T-helper 17 cell (primary cell): ENCODE data around the gene FAM163B. TPM values are rescaled to one million over a fixed set of nuclear protein-coding genes. Genes with fewer than 3 reads are reported as not detected.

ENCODE experiments used
- ATAC-seq: fragments of 150-1000 bp; cut with Tn5 transposase; 2 replicates; pipeline ENCODE4 v1.10.0; 2021; ENCODE audit warnings: mild to moderate bottlenecking, moderate library complexity
- DNase-seq, 3 donors: peaks; one replicate each; pipeline versions ENCODE4 v3.0.0 to v3.0.0-alpha.2; 2020 to 2021
- H3K9me3 ChIP-seq: one replicate; pipeline ENCODE4 v1.7.0; 2013; ENCODE audit warnings: low read length, mild to moderate bottlenecking; ENCODE audit not compliant: control insufficient read depth, poor library complexity, severe bottlenecking
- H3K27ac Mint-ChIP-seq: one replicate; pipeline ENCODE4 v1.8.0; 2022; ENCODE audit warnings: mild to moderate bottlenecking, moderate library complexity, mixed read lengths
- H3K27me3 Mint-ChIP-seq: one replicate; pipeline ENCODE4 v1.8.0; 2022; ENCODE audit warnings: mixed read lengths
- H3K36me3 Mint-ChIP-seq: one replicate; pipeline ENCODE4 v1.8.0; 2022; ENCODE audit warnings: low read depth, mixed read lengths
- H3K4me1 Mint-ChIP-seq: one replicate; pipeline ENCODE4 v1.8.0; 2022; ENCODE audit warnings: mild to moderate bottlenecking, mixed read lengths
- H3K4me3 Mint-ChIP-seq: one replicate; pipeline ENCODE4 v1.8.0; 2022; ENCODE audit warnings: mild to moderate bottlenecking, moderate library complexity, mixed read lengths
- total RNA-seq, 4 donors: library from RNA in 2 of 4; stranded (reverse) in 2 of 4; gene quantifications; one replicate each; pipeline ENCODE4 v1.2.3 and lab custom pipeline; 2022 to 2026

Gene FAM163B
- total RNA-seq, 2 donors from 2014 or later, result not detected

DNA sequence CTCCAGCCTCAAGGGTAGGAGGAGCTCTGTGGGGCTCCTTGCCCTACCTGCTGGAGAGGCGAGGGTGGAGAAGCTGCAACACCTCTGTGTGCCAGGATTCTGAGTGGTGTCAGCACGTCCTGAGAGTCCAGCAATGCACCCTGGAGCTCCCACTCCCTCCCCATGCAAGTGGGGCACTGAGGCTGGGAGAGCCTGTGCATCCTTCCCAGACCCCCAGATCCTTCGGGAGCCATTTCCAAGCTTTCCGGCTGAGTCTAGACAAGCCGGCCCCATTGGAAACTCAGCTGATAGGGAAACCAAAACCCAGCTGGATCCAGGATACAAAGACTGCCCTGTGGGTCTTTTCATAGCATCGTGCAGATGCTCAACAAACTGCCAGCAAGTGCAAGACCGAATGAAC is 1.8 kb downstream of the FAM163B start:
- H3K27me3 Mint-ChIP-seq, result peaks cover 69% of the 10 kb centered on the region
- H3K27ac Mint-ChIP-seq, result no peak overlapping the region
- no peak overlapping the region for H3K4me3 Mint-ChIP-seq
- DNase-seq, result no peak
- no peak for ATAC-seq
- H3K36me3 Mint-ChIP-seq, result no peaks in the 10 kb centered on the region
- H3K9me3 ChIP-seq, result no peaks in the 10 kb centered on the region
- peaks cover 5% of the 10 kb centered on the region for H3K4me1 Mint-ChIP-seq

DNA sequence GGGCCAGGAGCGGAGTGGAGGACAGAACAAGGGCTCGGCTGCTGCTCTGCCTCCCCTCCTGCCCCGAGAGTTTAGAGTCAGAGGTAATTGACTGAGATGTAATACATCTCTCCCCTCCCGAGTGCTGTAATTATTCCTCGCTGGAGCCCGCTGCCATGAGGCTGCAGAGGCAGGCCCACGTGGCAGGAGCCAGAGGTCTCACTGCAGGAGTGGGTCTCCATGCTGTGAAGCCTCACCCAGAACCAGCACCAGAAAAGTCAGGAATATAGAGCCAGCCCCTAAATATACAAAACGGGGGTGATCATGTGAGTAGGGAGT is 2.5 kb downstream of the FAM163B start:
- Mint-ChIP-seq H3K27ac (no peak overlapping the region), H3K4me1 (peaks cover 5% of the 10 kb centered on the region), H3K4me3 (no peak overlapping the region), H3K27me3 (peaks cover 64% of the 10 kb centered on the region), H3K36me3 (no peaks in the 10 kb centered on the region)
- no peaks in the 10 kb centered on the region for H3K9me3 ChIP-seq
- ATAC-seq (no peak), DNase-seq (no peak)

DNA sequence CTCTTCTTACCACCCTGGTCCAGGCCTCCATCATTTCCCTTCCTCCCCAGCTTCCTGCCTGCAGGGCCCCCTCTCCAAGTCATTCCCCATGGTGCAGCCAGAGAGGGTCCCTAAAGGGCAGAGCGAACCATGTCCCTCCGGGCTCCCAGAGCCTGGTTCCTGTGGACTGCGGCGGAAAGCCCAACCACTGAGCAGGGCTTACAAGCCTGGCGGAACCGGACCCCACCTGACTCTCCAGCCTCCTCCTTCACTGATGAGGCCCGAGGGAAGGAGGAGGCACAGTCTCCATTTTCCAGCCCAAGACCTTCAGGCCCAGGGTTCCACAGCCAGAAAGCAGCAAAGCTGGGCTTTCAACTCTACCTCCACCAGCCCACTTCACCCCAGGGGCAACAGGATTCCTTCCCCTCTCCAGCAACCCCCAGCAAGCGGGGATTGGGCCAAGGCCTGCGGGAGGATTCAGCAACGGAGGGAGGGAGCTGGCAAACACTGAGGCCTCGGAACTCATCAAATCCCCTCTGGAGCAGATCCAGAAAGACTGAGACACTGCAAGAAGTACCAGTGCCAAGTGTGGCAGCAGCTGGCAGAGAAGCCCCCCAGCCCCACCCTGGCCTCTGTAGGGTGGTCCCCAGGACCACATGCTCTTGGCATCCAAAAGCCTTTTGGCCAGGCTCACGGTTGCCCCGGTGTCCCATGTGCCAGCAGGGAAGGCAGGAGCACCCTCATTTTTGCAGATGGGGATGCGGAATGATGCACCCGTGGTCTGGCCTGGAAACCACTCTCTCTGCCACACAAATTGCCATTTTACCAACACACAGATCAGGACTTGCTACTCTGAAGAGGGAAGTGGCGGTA is 3.1 kb downstream of the FAM163B start:
- no peak for ATAC-seq
- no peaks in the 10 kb centered on the region for H3K36me3 Mint-ChIP-seq
- DNase-seq, result no peak
- peaks cover 58% of the 10 kb centered on the region for H3K27me3 Mint-ChIP-seq
- no peaks in the 10 kb centered on the region for H3K9me3 ChIP-seq
- no peak overlapping the region for H3K4me3 Mint-ChIP-seq
- peaks cover 5% of the 10 kb centered on the region for H3K4me1 Mint-ChIP-seq
- H3K27ac Mint-ChIP-seq, result no peak overlapping the region

DNA sequence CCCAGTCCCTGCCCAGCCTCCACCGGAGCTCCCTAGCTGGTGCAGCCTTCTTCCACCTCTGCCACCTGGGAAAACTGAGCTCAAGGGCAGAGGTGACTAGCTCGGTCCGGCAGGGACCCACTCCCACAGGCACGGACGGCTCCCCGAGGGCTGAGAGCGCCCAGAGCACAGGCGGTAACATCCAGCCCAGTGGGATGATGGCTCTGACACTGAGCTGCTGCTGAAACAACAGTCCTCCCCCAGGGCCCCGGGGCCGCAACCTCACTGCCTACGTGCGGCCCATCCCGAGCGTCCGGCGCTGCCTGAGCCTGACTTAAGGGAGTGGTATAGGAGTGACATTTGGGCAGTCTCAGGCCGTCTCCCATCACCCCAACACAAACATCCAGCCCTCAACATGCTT is 3.7 kb downstream of the FAM163B start:
- Mint-ChIP-seq H3K27me3 (peaks cover 52% of the 10 kb centered on the region), H3K27ac (no peak overlapping the region), H3K36me3 (no peaks in the 10 kb centered on the region), H3K4me1 (peaks cover 5% of the 10 kb centered on the region), H3K4me3 (no peak overlapping the region)
- ATAC-seq (no peak), DNase-seq (no peak)
- no peaks in the 10 kb centered on the region for H3K9me3 ChIP-seq

DNA sequence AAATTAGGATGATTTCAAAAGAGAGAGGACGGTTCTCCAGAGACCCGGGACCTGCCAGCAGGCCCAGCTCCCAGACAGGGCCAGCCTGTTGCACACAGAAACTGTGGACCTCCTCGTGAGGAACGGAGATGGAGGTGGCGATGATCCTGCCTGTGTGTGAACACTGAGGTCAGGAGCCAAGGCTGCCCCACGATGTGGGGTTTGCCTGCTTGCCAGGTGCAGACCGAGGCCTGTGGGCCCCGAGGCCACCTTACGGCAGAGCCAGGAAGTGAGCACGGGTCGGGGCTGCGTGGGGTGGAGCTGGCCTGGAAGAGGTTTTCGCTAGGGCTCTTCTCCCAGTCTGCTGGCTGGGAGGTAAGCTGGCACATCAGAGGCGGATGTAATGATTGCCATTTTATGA is 4.3 kb downstream of the FAM163B start:
- DNase-seq (no peak), ATAC-seq (no peak)
- Mint-ChIP-seq H3K27me3 (peaks cover 46% of the 10 kb centered on the region), H3K4me1 (peaks cover 5% of the 10 kb centered on the region), H3K27ac (no peak overlapping the region), H3K36me3 (no peaks in the 10 kb centered on the region), H3K4me3 (no peak overlapping the region)
- no peaks in the 10 kb centered on the region for H3K9me3 ChIP-seq

DNA sequence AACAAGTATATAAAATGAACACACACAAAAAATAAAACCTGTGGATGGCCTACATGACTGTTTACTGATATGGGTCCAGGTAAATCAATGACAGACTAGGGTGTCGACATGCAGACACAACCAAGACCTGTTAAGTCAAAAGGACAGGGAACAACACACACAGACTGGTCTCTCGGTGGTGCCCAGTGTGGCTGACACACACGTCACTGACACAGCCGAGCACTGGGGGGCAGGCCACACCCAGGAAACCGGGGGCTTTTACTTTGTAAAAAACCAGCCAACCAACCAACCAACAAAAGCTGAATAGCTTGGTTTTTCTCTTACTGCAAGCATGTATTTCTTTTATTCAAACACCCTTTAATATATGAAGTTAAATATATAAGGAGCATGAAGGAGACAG is 5.0 kb downstream of the FAM163B start:
- no peaks in the 10 kb centered on the region for H3K9me3 ChIP-seq
- ATAC-seq (no peak), DNase-seq (no peak)
- Mint-ChIP-seq H3K4me1 (peaks cover 5% of the 10 kb centered on the region), H3K27me3 (peaks cover 41% of the 10 kb centered on the region), H3K36me3 (no peaks in the 10 kb centered on the region), H3K4me3 (no peak overlapping the region), H3K27ac (no peak overlapping the region)

DNA sequence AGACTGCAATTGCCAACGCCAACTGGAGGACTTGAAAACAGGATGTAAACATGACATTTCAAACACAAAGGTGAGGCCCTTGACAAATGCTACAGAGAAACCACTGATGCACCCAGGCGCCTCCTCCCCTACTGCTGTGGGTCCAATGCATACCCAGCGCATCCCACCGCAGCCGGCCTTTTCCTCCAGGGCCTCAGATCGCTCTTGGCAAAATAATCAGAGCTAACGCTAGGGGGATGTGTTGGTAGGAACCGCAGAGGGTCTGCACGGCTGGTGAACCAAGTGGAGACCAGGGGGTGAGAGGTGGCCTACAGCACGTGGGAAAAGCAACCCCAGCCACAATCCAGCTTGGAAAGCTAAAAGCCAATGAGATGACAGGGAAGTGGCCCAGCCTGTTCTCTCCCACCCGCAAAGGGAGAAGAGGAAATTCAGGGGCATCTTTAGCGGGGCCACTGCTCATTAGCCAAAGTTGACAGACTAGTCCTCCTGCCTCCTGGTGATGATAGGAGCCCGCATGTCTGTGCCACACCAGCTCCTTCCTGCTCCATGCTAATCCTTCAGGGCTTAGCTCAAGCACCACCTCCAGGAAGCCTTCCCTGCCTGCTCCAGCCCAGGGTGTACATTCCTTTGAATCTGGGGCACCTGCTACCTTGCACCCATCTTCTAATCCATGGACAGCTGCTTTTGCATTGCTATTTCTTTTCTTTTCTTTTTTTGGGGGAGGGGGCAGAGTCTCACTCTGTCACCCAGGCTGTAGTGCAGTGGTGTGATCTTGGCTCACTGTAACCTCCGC is 5.9 kb downstream of the FAM163B start:
- Mint-ChIP-seq H3K4me1 (peaks cover 5% of the 10 kb centered on the region), H3K4me3 (no peak overlapping the region), H3K36me3 (no peaks in the 10 kb centered on the region), H3K27me3 (peaks cover 39% of the 10 kb centered on the region), H3K27ac (no peak overlapping the region)
- no peaks in the 10 kb centered on the region for H3K9me3 ChIP-seq
- no peak for ATAC-seq
- no peak for DNase-seq

DNA sequence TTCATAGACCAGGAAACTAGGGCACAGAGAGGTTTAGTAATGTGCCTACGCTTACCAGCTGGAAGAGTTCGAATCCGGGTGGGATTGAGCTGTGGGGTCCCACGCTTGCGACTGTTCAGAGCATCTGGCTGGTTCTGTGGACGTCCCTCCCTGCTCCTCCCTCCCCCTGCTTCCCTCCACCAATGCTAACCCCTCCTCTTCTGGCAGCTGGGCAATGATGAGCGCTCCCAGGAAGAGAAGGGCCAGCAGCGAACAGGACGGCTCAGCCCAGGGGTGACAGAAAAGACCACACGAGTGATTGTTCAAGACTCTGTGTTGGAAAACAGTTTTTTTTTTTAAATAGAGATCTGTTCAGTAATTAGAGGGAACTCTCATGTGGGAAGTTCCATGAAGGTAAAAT is 6.9 kb downstream of the FAM163B start:
- Mint-ChIP-seq H3K36me3 (no peaks in the 10 kb centered on the region), H3K27me3 (peaks cover 28% of the 10 kb centered on the region), H3K4me3 (no peak overlapping the region), H3K4me1 (peaks cover 5% of the 10 kb centered on the region), H3K27ac (no peak overlapping the region)
- no peaks in the 10 kb centered on the region for H3K9me3 ChIP-seq
- ATAC-seq (no peak), DNase-seq (no peak)

DNA sequence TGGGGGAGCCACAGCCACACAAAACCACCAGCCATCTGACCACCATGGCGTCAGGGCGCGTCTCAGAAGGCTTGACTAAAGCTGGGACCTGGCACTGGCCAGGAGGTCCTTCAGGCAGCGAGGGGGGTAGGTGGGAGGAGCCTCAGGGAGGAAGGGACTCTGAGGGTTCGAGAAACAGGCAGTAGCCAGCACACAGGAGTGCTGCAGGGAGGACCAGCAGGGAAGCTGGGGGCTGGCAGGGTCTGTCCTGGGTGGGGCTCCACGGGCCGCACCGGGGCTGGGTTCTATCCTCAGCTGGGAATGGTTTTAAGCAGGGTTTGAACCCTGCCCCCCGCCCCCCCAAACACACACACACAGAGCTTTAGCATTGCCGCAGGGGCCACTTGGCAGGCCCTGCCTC is 7.4 kb downstream of the FAM163B start:
- Mint-ChIP-seq H3K27me3 (peaks cover 23% of the 10 kb centered on the region), H3K27ac (no peak overlapping the region), H3K36me3 (no peaks in the 10 kb centered on the region), H3K4me1 (peaks cover 5% of the 10 kb centered on the region), H3K4me3 (no peak overlapping the region)
- ATAC-seq (no peak), DNase-seq (no peak)
- H3K9me3 ChIP-seq, result peaks cover 3% of the 10 kb centered on the region

DNA sequence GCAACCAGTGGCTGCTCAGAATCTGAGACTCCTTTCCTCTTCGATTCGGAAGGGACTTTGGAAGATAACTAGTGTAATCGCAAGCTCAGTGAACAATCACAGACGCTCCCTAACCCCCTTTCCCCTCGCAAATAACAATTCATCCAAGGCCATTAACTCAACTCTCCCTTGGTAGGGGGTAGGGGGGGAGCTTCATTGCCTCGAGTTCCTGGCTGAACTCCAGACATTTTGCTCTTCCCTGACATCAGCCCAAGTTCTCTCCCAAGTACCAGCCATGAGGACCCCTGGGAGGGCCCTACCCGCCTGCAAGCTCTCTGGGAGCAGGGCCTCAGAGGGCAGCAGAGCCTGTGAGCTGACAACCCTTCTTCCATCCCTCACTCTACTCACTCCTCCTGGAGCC is 8.4 kb downstream of the FAM163B start:
- H3K27me3 Mint-ChIP-seq, result peaks cover 13% of the 10 kb centered on the region
- H3K36me3 Mint-ChIP-seq, result no peaks in the 10 kb centered on the region
- H3K9me3 ChIP-seq, result peaks cover 3% of the 10 kb centered on the region
- no peak for DNase-seq
- H3K4me3 Mint-ChIP-seq, result no peak overlapping the region
- H3K27ac Mint-ChIP-seq, result no peak overlapping the region
- H3K4me1 Mint-ChIP-seq, result peaks cover 5% of the 10 kb centered on the region
- no peak for ATAC-seq

DNA sequence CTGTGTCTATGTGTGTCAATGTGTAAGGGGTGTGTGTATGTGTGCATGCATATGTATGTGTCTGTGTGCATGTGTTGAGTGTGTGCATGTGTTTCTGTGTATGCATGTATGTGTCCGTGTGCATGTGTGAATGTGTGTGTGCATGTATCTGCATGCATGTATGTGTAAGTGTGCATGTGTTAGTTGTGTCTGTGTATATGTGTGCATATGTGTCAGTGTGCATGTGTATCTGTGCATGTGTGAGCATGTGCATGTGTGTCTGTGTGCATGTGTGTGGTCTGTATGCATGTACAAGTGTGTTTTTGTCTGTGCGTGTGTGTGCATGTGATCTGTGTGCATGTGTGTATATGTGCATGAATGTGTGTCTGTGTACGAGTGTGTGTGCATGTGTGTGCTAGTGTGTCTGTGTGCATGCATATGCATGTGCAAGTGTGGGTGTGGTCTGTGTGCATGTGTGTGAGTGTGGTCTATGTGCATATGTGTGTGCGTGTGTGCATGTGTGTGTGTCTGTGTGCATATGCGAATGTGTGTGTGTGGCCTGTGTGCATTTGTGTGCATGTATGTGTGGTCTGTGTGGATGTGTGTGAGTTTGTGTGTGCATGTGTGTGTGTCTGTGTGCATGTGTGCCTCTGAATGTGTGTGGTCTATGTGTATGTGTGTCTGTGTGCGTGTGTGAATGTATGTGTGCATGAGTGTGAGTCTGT is 9.6 kb downstream of the FAM163B start:
- ATAC-seq (no peak), DNase-seq (no peak)
- Mint-ChIP-seq H3K4me3 (no peak overlapping the region), H3K4me1 (peaks cover 2% of the 10 kb centered on the region), H3K27me3 (peaks cover 6% of the 10 kb centered on the region), H3K36me3 (no peaks in the 10 kb centered on the region), H3K27ac (no peak overlapping the region)
- H3K9me3 ChIP-seq, result peaks cover 3% of the 10 kb centered on the region

DNA sequence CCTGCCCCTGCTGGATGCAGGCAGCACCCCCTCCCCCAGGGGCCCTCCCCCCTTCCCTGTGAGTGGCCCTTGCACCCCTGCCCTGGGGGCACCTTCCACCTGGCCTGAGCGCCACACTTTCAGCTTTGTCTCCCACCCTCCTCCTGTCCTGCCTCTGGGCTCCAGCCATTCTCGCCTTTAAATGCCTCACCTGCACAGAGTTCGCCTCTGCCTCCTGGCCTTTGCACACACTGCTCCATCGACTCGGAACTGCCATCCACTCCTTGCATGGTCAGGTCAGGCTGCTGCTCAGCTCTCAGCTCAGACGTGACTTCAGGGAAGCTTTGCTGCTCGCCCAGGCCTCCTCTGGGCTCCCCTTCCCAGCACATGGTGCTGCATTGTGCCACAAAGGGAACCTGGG is 10.2 kb downstream of the FAM163B start:
- Mint-ChIP-seq H3K36me3 (no peaks in the 10 kb centered on the region), H3K27me3 (peaks cover 3% of the 10 kb centered on the region), H3K4me3 (no peak overlapping the region), H3K4me1 (no peaks in the 10 kb centered on the region), H3K27ac (no peak overlapping the region)
- H3K9me3 ChIP-seq, result peaks cover 3% of the 10 kb centered on the region
- ATAC-seq (no peak), DNase-seq (no peak)

DNA sequence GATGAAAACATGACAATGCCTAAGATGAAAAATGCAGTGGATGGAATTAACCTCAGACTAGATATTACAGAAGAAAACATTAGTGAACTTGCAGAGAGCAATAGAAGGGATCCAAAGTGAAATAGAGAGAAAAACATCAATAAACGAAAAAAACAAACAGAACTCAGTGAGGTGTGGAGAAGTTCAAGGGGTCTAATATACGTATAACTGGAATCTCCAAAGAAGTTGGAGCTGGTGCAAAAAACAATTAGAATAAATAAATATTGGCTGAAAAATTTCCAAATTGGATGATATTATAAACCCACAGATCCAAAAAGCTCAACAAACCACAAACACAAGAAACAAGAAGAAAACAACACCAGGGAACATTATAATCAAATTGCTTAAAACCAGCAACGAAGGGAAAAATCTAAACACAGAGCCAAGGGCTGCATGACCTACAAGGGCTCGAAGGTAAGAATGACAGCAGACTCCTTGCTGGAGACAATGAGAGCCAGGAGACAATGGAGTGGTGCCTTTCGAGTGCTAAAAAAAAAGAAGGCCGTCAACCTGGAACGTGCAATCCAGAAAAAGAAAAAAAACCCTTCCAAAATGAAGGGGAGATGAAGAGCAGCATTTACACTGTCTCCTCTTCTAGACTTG is 11.8 kb downstream of the FAM163B start:
- Mint-ChIP-seq H3K4me3 (no peak overlapping the region), H3K4me1 (no peaks in the 10 kb centered on the region), H3K27ac (no peak overlapping the region), H3K36me3 (no peaks in the 10 kb centered on the region), H3K27me3 (peaks cover 5% of the 10 kb centered on the region)
- no peak for ATAC-seq
- H3K9me3 ChIP-seq, result peaks cover 3% of the 10 kb centered on the region
- DNase-seq, result no peak
